Measurements from ENCODE around the gene SUCO. TPM values are rescaled to one million over a fixed set of nuclear protein-coding genes. Genes with fewer than 3 reads are reported as not detected.

The SUCO gene
- total RNA-seq, 1 donor from 2014 or later, result 21.5 TPM

DNA sequence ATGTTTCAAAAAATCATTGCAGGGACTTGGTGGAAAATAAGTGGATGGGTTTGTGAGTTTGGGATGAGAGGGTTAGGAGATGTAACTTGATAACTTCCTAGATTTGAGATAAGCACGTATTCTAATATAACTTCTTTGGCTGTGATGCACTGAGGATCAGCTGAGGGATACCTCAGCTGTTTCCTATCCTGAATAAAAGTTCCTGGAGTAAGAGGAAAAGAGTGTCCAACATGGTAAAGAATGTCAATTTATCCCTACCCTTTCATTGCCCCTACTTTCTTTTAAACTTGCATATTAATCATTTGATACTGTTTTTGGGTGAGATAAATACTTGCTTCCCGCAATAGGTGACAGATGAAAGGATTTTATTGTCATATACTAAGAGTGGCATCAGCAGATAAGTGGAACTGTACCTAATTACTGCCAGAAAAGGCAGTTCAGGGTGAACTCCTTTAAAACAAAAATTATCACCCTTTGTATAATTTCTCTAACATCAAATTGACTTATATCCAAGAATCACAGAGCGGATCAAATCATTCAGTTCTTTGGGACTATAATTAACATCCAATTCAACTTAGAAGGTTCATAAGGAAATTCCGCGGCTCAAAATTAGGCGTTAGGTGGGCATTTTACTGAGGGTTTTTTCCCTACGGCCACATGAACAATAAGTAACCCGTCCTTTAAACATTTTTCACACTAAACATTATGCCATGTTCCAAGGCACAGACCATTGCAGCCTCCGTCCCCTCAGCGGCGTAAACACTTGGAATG lies 1.4 kb upstream of the SUCO start:
- no peaks in the 10 kb centered on the region for H3K27me3 ChIP-seq (ENCODE audit: low read depth)
- no peak for DNase-seq
- intact Hi-C loops (cut with micrococcal nuclease), result no loop called here
- peaks cover 48% of the 10 kb centered on the region for H3K4me1 ChIP-seq
- peak overlapping the region; percentile 98 for H3K27ac ChIP-seq (replicated peaks)
- H3K36me3 ChIP-seq, result no peaks in the 10 kb centered on the region
- peak overlapping the region; percentile 95 for H3K4me3 ChIP-seq
- no peak for TF ChIP-seq CTCF (IDR thresholded peaks at IDR 0.05; ENCODE audit: borderline replicate concordance)
- H3K9me3 ChIP-seq (replicated peaks), result no peaks in the 10 kb centered on the region

- Histone ChIP-seq H3K4me1 (peaks cover 52% of the 10 kb centered on the region), H3K27me3 (ENCODE audit: low read depth) (no peaks in the 10 kb centered on the region), H3K27ac (replicated peaks) (peak overlapping the region; percentile 98), H3K4me3 (peak overlapping the region; percentile 95), H3K9me3 (replicated peaks) (no peaks in the 10 kb centered on the region), H3K36me3 (no peaks in the 10 kb centered on the region)
- intact Hi-C loops (cut with micrococcal nuclease), result no loop called here
- peak; percentile 77 for DNase-seq
- TF ChIP-seq CTCF (IDR thresholded peaks at IDR 0.05; ENCODE audit: borderline replicate concordance), result no peak
Measured at GRCh38 chr1:172532183-172532699, 709 bp upstream of the SUCO start.

- intact Hi-C loops (cut with micrococcal nuclease), result no loop called here
- Histone ChIP-seq H3K9me3 (replicated peaks) (no peaks in the 10 kb centered on the region), H3K27ac (replicated peaks) (peak overlapping the region; percentile 98), H3K36me3 (no peaks in the 10 kb centered on the region), H3K4me3 (peak overlapping the region; percentile 95), H3K27me3 (ENCODE audit: low read depth) (no peaks in the 10 kb centered on the region), H3K4me1 (peaks cover 66% of the 10 kb centered on the region)
- no peak for TF ChIP-seq CTCF (IDR thresholded peaks at IDR 0.05; ENCODE audit: borderline replicate concordance)
- no peak for DNase-seq
Measured at GRCh38 chr1:172533513-172534151, 682 bp downstream of the SUCO start.

- Histone ChIP-seq H3K27me3 (ENCODE audit: low read depth) (no peaks in the 10 kb centered on the region), H3K4me1 (peaks cover 86% of the 10 kb centered on the region), H3K27ac (replicated peaks) (no peak overlapping the region), H3K36me3 (no peaks in the 10 kb centered on the region), H3K9me3 (replicated peaks) (no peaks in the 10 kb centered on the region), H3K4me3 (no peak overlapping the region)
- intact Hi-C loops (cut with micrococcal nuclease), result no loop called here
- no peak for DNase-seq
- no peak for TF ChIP-seq CTCF (IDR thresholded peaks at IDR 0.05; ENCODE audit: borderline replicate concordance)
Measured at GRCh38 chr1:172536256-172536655, 3.3 kb downstream of the SUCO start.

GRCh38 chr1:172537366-172537765 lies 4.4 kb downstream of the SUCO start:
- no peak for TF ChIP-seq CTCF (IDR thresholded peaks at IDR 0.05; ENCODE audit: borderline replicate concordance)
- intact Hi-C loops (cut with micrococcal nuclease), result no loop called here

More at GRCh38 chr1:172537366-172537765, 4.4 kb downstream of the SUCO start:
- DNase-seq, result no peak
- no peaks in the 10 kb centered on the region for H3K27me3 ChIP-seq (ENCODE audit: low read depth)
- no peaks in the 10 kb centered on the region for H3K9me3 ChIP-seq (replicated peaks)
- H3K4me1 ChIP-seq, result peaks cover 88% of the 10 kb centered on the region
- no peaks in the 10 kb centered on the region for H3K36me3 ChIP-seq
- no peak overlapping the region for H3K27ac ChIP-seq (replicated peaks)
- no peak overlapping the region for H3K4me3 ChIP-seq
